NCI-H2171 treated with DMSO at 0.1 percent for 48 hours (cell line): ENCODE data around the gene C1QTNF8.

Source experiments
- DNase-seq: peaks from one replicate; lab custom pipeline; 2025; lab: John Stamatoyannopoulos, UW

Gene C1QTNF8

DNA sequence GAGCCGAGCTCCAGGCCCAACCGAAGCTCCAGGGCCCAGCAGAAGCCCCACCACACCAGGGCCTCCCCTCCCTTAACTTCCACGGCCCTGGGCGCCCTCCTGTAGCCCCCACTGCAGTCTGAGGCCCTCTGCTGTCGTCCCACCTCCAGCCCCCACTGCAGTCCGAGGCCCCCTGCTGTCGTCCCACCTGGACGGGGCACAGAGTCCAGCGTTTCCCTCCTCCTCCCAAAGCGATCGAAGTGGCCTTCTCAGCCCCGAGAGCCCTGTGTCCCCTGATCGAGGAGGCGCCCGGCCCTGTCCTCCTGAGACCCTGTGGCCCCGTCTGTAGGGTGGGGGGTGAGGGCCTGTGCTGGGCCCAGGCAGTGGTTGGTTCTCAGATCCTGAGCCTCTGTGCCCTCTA, 31.1 kb upstream of the C1QTNF8 start:
- DNase-seq = no peak

DNA sequence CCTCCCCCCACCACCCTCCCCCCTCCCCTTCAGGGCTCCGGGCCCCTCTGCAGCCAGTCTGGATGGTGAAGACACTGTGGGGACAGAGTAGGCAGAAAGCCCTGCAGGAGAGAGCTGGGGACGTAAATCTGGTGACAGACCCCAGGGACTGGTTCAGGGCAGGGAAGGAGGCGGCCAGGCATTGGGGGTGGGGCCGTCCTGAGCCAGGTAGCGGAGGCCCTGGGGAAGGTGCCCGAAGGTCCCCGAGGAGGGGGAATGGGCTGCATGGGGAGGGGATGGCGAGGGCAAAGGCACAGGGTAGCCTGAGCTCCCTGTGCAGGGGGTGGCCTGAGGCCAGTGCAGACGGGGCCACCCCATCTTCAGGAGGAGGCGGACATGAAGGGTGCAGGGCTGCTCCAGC, 30.5 kb upstream of the C1QTNF8 start:
- DNase-seq = no peak

- DNase-seq = no peak
Measured at GRCh38 chr16:1126044-1126443, 30.0 kb upstream of the C1QTNF8 start.

GRCh38 chr16:1125471-1125870, 29.4 kb upstream of the C1QTNF8 start:
- peak; percentile 49 for DNase-seq

DNA sequence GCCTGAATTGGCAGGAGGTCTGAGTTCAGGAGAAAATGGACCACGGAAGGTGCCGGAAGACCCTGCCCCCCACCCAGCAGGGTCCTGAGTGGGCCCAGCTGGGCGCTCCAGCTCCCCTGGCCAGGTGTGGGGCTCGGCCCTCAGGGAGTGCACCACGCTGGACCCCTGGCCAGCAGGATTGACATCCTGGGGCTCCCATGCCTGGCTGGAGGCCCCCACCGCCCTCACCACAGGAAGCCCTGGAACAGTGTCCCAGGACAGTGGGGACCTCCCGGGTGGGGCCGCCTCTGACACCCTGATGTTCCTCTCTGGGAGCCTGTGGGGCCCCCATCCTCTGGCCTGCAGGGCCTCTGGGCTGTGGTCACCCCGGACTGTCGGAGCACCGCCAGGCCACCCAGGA, 28.8 kb upstream of the C1QTNF8 start:
- no peak for DNase-seq

DNA sequence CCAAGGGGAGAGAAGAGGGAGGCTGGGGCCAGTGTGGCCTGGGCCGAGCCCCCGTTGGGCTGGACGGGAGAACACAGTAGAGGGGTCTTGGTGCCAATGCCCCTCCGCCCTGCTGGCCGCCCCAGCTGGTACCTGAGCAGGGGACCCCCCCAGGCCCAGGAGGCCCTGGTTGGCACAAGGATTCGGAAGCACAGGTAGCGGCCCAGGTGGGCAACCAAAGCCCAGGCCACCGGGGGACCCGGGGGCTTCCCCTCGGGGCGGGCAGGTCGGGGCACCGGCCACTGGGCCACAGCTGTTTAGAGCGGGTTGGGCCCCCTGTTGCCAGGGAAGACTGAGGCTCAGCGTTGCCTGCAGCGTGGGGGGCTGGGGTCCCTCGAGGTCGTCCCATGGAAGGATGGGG, 28.2 kb upstream of the C1QTNF8 start:
- DNase-seq = no peak

DNA sequence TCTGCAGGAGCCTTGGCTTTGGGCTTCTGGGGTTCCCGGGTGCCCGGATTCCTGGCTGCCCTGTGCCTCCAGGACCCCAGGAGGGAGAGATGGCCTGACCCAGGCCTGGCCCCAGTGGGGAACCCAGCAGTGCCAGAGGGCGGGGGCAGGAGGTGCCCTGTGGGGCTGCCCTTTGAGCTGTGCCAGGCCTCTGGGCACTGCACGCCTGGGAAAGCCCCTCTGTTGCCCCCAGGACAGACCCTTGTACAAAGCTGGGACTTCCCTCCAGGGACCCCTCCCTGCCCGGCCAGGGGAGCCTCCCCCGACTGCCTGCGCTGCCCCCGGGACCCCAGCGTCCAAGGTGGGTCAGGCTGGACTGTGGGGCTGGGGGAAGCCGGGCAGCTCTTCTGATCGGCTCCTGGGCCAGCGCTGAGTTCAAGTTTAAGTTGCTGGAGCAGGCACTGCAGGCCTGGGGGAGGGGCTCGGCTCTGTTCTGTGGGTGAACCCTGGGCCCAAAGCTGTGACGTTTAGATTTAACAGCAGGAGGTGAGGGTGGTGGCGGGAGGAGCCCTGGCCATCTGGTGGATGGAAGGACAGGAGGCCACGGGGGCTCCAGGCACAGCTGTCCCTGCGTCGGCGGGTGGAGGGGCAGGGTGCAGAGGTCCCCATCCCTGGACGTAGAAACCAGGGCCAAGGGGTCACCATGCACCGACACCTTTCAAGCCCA, 27.6 kb upstream of the C1QTNF8 start:
- DNase-seq = no peak

GRCh38 chr16:1122398-1122765, 26.3 kb upstream of the C1QTNF8 start:
- no peak for DNase-seq

DNA sequence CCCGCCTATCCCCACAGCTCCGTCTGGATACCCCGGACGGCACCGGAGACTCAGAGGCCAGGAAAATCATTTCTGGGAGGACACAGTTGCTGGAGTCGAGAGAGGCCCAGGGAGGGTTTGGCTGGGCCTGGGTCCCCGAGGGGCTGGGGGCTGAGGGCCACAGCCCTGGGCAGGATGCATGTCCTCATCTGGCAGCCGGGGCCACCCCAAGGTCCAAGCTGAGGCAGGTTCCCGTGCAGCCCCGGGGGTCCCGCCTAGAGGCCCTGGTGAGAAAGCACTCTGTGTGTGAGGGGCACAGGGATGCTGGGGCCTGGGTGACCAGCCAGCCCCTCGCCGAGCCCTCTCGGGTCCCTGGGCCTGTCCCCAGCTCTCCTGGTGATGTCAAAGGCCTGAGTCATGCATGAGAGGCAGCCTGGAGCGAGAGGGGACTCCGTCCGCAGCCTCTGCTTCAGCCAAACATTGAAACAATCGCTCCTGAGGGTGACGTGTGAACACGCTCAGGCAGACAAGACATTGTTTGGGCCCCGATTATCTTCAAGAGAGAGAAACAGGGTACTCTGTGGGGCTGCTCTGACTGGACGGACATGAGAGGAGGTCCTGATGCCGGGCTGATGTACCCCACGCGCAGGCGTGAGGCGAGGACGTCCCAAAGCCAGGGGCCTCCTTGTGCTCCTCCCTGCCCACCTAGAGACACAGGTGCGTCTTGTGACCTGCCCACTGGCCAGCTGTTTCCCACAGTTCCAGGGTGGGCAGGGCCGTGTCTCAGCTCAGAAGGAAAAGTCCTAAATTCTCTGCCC, 25.8 kb upstream of the C1QTNF8 start:
- DNase-seq = no peak

DNA sequence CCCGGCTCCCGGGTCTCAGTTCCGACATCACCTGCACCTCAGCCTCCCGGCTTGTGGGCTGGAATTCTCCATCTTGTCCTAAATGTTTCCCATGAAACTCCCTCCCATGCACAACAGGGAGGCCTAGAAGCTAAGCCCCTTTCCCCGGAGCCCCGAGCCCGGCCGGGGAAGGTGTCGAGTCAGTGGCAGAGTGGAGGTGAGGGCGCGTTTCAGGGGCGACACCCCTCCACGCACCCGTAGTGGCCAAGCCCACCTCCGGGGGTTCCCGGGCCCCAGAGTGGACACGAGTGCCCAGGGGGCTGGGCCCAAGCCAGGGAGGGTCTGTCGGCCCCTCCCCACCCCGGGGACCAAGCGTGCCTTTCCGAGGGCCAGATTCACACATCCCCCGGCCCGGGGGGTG, 25.0 kb upstream of the C1QTNF8 start:
- no peak for DNase-seq

GRCh38 chr16:1120577-1120941, 24.5 kb upstream of the C1QTNF8 start:
- DNase-seq = no peak

DNA sequence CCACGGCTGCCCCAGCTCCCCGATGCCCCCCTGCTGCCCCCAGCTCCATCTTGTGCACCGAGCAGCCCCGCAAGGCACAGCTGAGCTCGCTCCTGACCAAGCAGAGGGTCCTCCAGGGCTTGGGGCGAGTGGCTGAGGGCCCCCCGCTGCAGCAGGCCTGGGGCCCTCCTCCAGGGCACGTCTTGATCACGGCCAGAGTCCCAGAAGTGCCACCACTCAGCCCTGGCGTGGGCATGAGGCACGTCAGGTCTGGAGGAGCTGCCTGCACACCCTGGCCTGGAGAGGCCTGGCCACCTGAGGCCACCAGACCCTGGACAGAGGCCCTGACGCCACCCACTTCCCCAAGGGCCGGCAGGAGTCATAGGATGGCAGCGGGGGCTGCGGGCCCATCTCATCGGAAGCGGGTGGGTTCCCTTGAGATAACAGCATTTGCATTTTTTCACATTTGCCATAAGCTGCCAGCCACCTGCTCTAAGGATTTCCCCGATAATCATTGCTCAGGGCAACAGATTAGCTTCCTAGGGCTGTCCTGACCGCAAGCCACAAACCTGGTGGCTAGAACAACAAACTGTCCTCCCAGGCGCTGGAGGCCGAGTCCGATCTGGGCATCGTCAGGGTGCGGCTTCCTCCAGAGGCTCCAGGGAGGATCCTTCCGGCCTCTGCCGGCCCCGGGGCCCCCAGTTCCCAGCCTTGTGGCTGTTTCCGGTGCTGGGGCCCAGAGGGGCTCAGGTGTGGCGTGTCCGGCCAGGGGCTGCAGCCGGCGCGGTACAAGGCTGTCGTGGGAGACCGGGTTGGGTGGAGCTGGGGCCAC, 23.9 kb upstream of the C1QTNF8 start:
- no peak for DNase-seq

GRCh38 chr16:1119129-1119528, 23.1 kb upstream of the C1QTNF8 start:
- DNase-seq = no peak

GRCh38 chr16:1117926-1118325, 21.9 kb upstream of the C1QTNF8 start:
- no peak for DNase-seq

DNA sequence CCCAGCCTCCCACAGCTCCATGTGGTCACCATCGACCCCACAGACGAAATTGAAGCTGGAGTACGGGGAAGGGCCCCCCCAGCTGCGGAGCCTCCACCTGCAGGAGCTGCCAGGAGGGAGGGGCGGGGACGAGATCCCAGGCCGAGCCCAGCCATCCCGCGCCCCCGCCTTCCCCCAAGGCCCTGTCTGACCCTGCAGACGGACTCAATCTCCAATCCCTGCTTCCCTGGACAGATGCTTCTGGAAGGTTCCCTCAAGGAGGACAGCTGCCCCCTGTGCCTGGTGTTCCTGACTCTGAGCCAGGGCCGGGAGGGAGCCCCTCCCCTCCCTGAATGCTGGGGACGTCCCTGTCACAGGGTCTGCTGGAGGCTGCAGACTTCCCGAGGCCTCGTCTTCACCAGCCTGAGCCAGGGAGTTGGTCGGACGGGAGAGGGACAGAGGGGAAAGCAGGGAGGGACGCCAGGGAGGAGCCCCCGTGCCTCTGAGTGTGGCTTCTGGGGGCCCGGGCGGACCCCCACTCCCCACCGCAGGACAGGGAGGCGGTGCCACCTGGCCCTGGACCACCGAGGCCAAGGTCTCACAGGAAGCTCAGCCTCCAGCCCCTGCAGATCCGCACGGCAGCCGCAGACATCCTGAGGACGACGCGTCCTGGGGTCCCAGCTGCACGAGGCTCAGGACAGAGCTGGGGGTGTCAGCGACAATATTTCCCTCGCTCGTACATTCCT, 21.3 kb upstream of the C1QTNF8 start:
- no peak for DNase-seq

DNA sequence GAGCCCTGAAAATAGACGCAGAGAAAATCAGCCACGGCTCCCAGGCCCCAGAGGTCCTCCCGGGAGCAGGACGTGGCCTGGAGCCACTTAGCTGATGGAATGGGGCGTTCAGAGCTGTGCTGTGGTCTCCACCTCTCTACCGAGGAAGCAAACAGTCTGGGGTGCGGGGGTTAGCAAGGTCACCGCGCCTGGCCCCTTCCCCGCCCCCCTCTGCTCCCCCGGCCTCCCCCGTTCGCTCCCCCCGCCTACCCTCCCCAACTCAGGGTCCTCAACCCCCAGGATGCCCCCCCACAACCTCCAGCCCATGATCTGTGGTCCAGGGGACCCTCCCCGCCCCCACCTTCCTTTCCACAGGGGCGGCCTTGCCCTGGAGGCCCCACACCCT, 20.6 kb upstream of the C1QTNF8 start:
- DNase-seq = no peak

DNA sequence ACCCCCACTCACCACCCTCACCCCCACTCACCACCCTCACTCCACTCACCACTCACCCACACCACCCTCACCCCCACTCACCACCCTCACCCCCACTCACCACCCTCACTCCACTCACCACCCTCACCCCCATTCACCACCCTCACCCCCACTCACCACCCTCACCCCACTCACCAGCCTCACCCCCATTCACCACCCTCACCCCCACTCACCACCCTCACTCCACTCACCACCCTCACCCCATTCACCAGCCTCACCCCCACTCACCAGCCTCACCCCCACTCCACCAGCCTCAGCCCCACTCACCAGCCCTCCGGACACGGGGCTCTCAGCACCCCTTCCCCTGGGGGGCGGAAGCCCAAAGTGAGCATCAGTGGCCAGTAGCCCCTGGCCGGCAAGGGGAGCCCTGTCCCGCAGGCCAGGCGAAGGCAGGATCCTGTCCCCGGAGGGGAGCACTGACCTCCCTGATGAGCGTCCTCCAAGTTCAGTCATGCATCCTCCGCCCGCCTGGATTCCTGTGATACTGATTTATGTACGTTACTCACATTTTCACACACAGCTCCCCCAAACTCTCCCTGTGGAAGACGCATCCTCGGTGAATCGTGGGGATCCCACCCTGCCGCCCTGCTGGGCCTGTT, 18.0 kb upstream of the C1QTNF8 start:
- DNase-seq = no peak

DNA sequence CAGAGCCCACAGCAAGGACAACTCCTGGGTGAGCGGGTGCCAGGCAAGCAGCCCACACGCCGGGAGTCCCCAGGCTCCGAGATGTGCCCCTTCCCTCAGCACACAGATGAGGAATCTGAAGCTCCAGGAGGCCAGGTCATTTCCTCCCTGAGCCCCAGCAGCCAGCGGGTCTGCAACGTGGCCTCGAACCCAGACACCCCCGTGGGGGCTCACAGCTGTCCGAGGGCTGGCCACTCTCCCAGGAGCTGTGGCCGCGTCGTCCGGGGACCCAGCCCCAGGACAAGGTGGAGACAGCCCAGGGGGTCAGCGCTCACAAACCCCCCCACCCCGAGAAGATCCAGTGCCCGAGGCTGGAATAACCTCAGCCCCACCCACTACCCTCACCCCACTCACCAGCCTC, 17.4 kb upstream of the C1QTNF8 start:
- DNase-seq = no peak

DNA sequence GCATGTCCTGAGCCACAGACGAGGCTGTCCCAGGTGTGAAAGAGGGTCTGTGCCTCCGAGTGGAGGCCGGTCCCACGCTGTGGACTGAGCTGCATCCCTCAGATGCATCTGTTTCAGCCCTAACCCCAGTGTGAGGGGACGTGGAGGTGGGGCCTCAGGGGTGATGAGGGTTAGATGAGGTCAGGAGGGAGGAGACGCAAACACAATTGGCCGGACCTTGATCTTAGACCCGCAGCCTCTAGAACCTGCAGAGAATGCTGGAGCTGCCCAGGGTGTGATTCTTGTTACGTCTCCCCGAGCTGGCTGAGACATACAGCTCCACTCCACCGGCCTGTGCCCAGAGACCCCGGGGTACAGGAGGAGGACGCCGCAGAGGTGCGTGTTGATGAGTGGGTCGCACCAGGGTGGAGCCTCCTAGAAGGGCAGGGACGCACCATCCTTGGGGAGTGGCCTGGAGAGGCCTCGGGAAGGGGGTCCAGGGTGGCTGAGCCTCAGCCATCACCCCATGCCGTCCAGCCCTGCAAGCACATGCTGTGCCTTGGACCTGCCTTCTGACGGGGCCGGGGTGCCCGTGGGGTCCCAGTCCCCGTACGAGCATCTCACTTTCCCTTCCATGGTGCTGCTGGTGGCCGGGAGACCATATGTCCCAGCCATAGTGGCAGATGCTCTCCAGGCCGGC, 16.6 kb upstream of the C1QTNF8 start:
- DNase-seq = no peak

DNA sequence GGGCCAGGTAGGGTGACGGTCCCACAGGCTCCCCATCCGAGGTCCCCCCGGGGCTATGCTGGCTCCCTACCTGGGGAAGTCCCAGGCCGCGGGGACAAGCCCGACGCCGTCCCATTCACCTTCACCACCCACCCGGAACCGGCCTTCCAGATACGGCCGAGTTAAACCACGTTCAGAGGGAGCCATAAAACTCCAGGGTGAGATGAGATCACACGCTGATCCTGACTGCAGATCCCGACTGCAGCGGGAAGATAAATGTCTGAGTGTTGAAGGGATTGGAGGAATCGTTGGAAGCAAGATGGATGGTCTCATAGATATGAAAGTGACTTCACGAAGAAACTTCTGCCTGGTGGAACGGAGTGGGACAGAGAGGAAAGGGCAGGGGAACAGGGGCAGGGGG, 13.6 kb upstream of the C1QTNF8 start:
- no peak for DNase-seq
